HG03196 (cell line): ENCODE results near the gene FSTL4.

ENCODE experiments used
- ATAC-seq: cut with Tn5 transposase; IDR thresholded peaks from one replicate; pipeline ENCODE4 v1.9.1; 2021; ENCODE audit not compliant: unreplicated experiment

The FSTL4 gene

DNA sequence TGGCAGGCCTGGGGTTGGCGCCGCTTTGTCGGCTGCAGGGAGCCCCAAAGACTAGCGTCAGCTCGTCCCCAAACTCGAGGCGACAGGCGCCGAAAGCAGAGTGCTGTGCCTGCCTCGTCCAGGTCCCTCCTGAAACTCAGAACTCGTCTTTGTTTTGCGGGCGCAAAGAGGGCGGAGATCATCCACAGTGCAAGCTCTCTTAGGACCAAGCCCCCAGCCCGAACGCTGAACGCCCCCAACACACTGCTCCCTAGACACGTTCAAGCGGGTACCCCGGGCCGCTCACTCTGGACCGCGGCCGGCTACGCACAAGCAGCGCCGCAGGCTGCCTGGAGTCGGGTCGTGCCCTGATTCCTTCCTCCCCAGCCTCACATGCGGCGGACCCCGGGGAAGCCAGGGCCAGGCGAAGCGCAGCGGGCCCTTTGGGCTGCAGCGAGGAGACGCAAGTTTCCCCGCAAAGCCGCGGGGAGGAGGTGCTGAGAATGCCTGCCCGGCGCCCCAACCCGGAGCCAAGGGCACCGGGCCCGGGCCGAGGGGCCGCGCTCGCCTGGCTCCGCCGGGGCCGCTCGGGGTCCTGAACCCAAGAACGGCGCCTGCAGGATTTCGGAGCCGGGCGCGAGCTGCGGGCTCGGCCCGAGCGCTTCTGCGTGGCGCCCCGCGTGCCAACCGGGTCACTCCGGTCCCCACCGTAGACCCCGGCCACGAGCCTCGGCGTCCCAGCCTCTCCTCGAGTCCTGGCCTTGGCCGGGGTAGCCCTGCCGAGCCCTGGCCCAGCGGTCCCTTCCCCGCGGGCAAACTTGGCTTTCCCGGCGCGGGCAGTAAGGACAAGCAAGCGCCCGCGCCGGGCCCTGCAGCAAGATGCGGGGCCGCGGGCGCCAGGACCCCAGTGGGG is 738 bp downstream of the FSTL4 start:
- no peak for ATAC-seq

DNA sequence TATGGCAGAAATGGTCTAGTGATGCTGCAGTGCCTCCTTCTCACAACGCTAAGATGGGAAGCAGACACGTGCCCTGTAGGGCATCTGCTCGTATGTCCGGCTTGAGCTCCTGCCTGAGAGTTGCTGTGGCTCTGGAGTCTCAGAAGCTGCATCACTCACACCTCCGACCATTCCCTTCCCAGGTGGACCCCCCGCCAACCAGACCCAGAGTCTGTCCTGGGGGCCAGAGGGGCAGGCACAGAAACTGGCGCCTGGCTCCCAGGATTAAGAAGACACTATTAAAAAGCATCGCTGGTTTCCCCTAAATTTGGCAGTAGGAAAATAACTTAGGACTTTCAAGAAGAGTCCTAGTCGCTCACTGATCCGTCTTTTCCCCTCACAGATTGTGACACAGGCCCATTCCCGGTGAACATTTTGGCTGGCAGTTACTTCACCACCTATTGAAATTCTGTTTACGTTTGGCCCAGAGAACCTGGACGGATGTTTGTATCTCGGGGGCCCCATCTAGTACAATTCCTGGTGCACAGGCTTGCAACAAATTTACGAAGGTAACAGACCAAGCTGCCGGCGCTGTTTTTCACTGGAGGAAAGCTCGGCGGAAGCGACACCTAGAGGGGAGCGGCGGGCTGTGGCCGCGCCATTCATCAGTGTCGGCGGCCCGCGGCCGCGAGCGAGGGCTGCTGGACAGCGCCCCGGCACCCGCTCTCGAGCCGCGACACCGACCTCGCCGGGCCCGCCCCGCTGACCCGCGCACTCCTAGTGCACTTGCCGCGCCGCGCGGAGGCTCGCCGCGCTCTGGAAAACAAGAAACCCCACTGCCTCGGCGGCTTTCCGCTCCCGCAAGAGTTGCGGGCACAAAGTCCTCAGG is 1.6 kb downstream of the FSTL4 start:
- no peak for ATAC-seq

DNA sequence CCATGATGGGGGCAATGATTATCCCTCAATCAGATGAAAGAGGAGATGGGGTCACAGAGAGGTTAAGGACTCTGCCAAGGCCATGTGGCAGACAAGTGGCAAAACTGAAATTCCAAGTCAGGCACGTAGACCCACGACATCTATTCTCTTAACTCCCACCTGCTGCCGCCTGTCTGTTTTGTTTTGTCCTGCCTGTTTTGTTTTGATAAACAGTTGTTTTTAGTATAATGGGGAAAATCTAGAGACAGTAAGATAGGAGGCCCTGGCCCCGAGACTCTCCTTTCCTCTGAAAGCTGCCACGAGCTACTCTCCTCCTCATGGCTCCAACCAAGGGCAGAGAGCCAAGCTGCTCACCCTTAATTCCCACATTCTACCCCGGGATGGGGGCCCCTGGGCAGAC is 4.9 kb downstream of the FSTL4 start:
- ATAC-seq = no peak

DNA sequence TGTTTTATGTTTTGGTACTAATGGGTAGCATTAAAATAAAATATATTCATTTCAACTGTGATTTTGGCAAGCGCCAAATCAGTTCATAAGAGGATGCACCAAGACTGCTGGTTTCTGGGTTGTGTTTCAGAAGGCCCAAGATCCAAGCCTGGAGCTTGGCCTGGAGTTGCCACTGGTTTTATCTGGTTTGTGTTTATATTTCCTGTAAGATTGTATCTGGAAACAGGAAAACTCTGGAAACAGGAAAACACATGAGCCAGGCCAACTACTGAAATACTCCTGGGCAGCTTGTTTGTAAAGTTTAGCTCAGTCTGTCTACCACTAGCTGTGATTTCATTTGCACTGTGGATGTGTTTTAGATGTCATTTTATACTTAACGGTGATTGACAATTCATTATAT is 5.5 kb downstream of the FSTL4 start:
- no peak for ATAC-seq

DNA sequence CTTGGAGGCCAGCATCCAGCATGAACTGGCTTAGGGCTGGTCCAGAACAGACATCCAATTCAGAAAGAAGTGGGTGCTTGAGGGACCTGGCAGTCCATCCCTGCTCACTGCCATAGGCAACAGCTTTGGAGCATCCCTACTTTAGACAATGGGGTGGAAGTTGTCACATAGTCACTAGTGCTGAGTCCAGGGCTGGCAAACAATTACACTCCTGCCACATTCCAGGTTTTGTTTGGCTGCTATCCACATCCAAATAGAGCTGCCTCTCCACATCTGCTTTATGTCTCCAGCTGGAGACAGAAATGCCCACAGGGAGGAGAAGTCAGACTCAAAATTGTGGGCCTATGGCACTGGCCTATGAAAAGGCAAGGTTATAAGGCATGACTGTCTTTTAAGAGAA is 7.0 kb downstream of the FSTL4 start:
- no peak for ATAC-seq

DNA sequence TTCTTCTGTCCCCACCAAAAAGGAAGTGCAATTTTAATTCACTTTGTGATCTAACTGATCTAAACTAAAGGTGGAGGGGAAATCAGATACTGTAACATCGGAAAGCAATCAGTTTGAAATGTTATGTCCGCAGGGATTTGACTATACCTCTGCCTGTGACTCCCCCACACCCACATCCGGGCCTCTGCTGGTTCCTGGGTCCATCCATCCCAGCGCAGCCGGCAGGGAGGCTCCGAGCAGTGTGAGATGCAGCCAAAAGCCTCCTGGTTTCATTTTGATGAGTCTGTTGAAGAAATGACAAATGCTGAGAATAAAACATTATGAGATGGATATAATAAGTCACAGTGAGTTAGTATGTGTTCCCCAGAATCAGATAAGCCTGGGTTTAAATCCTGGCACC is 8.6 kb downstream of the FSTL4 start:
- ATAC-seq = no peak

DNA sequence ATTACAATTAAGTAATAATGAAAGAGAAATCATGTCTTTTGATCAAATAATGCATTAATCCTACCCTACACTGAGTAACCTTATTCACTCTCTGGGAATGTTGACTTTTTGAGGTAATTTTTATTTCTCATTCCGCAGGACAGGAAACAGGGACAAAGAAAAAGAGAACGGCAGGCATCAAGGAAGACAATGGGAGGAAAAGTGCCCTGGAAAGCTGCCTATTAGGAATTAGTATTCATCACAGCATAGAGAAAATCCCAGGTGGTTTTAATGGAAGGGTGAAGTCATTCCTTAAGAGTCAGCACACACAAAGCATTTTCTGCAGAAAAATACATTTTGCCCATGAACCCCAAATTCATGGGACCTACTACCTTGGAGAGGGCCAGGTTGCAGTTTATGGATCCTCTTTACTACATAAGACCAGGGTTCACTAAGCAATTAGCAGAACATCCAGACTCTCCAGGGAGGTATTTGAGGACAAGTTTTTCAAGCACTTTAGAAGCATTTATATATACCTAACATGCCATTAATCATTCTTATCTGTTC is 9.4 kb downstream of the FSTL4 start:
- ATAC-seq = no peak

DNA sequence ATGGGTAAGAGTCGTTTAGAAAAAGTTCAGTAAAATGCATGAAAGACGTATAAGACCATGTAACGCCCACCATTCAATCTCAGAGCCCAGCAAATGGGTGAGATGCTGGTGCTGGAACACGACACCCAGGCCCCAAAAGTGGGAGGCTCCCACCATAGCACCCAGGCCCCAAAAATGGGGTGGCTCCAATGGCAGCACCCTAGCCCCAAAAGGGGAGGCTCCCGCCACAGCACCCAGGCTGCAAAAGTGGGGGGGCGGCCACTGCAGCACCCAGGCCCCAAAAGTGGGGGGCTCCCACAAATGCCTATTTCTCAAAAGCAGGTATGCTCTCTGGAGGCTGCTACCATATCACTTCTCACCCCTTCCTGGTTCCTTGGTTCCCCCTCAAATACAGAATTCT is 12.7 kb downstream of the FSTL4 start:
- ATAC-seq = no peak

DNA sequence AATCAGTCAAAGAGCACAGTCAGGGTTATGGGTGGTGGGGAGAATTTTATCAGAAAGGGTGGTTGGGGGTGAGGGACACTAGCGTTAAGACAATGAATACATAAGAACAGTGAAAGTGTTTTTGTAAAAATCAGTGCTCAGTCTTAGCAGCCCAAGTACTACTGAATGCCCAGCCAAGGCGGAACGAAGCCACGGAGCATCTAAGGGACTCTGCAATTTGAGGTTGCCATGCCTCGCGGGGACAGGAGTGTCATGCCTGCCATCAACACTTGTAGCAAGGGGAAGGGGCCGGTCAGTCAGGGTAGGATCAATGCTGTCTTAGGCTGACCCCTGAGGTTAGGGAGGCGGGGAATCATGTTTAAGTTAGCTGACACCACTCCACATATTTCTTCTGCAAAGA is 13.3 kb downstream of the FSTL4 start:
- no peak for ATAC-seq

DNA sequence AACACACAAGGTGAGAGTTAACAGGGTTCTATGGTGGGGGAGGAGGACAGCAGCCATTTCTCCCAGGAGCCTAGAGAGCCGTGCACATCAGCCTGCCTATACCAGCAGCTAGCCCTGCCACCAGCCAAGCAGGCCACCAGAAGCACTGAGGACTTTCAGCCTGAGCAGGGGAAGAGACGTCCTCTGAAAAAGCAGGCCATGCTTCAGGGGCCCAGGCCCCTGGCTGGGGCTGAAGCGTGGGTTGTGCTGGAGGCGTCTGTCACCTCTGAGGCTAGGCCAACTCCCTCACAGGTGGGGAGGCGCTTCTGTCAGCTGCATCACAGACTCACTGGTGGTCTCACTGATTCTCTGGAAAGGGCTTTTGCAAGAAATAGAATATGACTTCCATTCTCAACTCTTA is 16.3 kb downstream of the FSTL4 start:
- no peak for ATAC-seq

DNA sequence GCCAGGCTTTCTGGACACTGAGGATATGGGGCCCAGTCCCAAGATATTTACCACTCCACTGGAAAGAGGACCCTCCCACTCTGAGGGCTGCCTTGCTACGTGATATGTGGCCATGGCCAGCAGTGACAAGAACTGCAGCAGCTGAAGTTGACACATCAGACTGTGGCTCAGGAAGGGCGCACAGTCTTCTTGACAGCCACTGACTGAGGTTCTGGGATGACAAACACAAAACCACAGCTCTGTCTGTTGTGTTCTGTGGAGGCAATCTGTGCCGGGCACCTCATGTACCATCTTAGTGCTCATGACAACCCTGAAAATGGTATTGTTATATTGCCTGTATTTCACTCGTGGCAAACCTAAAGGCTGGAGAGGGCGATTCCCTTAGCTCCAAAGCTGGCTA is 16.9 kb downstream of the FSTL4 start:
- ATAC-seq = no peak

DNA sequence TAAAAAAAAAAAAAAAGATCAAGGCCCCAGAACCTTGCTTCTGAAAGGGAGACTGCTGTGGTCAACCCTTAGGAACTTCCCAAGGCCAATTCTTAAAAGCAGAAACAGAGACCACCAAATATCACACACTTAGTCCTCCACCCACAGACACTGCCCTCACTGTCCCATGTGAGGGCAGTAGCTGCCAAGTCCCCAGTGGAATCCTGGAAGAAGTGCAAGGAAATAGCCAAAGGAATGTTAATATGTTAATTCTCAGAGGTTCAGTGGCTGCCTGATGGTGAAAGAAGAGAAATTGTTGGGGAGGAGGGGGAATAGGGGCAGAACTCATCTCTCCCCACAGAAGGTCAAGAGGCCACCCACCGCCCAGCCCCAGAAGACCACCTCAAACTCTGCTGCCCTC is 23.1 kb downstream of the FSTL4 start:
- ATAC-seq = no peak

DNA sequence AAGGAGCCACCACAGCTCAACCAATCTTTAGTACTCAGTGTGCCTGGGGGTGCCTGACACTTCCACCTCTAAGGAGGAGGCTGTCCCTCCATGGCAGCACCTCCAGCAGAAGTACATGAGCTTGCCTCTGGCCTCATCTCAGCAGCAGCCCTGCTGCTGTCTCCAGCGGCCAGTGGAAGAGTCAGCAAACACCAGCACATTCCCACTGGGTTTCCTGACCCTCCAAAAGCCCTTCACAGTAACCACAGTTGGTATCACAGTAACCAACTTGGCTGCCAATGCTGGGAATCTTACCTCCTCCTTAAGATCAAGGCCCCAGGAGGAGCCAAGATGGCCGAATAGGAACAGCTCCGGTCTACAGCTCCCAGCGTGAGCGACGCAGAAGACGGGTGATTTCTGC is 29.4 kb downstream of the FSTL4 start:
- ATAC-seq = no peak

DNA sequence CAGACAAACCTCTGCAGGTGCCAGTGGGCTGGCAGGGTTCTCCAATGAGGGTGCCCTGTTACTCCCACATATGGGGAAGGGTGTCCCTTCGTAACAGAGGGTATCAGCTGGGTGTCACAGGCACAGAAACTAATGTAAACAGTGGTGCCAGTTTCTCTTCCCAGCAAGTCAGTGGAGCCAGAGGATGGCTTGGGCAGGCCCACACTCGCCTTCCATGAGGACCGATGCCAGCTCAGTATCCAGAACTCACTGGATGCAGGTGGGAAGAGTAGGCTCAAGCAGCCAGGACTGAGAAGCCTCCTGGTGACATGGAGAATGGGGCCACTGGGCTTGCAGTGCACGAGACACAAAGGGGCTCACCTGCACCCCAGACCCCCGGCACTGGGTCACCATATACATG is 30.4 kb downstream of the FSTL4 start:
- no peak for ATAC-seq

DNA sequence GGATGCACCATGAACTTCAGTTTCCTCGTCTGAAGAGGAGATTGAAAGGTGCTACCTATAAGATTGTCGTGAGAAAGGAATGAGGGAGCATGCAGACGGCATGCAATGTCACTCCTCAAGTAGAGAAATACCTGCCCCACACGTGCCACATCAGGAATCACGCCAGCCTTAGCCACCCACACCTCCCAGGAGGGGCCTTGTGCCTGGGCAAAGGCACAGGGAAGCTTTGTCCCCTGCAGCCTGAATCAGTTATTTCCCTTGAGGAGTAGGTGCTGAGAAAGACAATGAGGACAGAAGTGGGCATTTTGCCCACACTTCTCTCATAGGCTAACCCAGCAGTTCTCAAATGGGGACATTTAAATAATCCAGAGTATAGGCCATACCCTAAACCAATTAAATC is 31.0 kb downstream of the FSTL4 start:
- ATAC-seq = no peak

DNA sequence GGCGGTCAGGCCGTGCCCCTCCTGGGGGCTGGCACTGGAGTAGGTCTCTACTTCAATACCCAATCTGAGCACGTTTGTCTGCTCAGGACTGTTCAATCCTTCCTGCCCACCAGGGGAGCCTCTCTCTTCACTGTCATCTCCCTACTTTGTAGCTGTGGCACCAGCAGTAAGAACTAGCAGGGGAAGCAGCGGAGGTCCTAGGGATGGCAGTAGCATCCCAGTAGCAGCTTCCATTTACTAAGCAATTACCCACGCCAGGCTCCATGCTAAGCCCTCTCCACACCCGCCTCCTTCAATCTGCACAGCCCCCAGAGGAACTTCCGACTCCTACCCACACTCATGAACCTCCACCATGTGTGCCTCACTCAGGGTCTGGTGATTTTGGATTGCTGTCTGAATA is 31.7 kb downstream of the FSTL4 start:
- no peak for ATAC-seq

DNA sequence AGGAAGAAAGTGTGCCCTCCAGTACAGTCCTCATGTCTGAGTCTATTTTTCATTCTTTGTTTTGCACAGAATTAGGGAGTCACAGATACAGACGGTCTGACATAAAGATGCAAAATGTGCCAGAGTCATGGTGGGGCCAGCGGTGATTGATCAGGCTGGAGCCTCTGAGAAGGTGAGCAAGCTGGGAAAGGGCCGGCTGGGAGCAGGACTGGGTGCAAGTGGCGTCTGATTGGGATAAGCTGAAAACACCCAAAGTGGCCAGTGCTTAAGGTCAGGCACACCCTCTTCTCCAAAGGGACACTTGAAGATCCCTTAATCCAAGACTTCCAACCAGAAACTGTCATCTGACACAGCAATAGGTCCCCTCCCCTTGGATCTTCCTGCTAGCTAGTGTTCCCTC is 32.6 kb downstream of the FSTL4 start:
- ATAC-seq = no peak

DNA sequence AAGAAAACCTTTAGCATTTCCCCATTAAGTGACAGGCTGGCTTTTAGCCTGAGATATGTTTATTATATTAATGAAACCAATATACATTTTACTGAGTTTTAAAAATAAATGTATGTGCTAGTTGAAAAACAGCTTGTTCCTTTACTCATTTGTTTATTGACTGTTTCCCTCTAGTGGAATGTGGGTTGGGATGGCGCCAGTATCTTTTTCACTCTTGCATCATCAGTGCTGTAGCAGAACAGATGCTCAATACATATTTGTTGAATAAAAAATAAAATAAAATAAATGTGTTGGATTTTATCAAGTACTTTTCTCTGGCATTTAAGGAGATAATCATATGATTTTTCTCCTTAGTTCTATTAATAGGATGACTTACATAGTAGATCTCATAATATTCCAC is 43.0 kb downstream of the FSTL4 start:
- ATAC-seq = no peak

DNA sequence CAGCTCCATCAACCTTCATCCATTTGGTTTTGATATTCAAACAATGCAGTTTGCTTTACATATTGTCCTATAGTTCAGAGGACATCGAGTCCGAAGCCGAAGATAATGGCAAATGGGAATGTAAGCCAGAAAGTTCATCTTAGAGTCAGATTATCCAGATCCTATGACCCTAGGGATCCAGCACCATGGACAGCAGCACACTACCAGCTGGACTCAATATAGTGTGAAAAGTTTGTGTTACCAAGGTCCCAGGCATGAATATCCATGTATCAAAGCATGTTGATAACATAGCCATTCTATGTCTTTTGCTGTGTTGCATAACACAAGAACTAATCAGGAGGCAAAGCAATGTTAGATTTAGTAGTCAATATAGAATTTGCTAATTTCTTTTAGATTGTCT is 46.3 kb downstream of the FSTL4 start:
- ATAC-seq = no peak

DNA sequence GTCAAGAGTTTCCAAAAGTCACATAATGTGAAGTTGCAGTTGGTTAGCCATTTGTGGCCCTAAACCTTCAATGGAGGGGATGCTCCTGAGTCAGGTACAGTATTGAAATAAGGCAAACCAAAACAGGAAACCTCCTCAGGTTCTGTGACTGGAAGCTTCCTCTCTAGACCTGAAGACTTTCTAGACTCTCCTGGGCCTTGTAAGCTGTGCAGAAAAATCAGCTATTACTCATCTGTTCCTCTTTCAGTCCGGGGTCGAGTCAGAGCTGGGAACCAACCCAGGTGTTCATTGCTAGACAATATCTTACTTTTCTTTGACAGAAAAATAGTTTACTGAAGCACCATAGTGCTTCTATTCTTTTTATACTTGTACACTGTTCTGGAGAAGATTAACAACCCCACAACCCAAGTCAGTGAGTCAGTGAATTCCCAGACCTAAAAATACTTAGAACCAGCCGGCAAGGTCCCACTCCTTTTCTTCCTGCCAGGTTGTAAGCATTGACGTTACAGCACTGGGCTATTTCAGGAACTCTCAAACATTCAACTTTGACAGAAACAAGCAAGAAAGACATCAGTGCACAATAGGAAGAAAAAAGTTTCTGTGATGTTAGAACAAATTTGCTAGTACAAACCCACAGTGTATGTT is 47.3 kb downstream of the FSTL4 start:
- ATAC-seq = no peak

DNA sequence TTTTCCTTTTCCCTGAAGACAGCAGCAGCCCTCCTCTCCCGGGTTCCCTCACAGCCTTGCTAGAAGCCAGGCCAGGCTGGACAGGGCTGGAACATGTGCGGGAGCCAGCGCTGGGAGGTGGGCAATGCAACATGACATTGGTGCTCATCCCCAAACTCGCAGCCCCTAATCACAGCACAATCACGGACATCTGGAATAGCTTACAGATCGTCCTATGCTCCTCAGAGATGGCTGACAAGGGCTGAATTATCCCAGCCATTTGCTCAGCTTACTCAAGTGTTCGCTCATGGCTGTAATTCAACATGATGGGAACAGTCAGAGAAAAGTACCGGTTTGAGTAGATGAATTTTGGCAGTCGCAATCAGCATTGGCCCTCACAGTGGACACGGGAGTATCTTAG is 49.8 kb downstream of the FSTL4 start:
- no peak for ATAC-seq

DNA sequence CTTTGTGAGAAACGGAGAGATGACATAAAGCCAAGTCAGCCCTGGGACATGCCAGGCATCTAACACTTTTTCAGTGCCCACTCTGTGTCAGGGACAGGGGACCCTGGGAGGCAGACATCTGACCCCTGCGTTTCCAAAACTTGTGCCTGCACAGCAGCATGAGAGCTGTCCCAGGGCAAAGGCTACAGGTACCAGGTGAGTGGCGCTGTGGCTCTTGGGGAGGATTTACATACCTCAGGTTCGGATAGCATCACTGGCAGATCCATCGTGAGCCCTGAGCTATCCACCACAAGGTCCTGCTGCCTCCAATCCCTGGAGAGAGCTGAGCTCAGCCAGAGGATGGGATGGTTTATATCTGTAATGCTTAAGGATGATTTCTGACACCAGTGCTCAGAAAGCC is 52.4 kb downstream of the FSTL4 start:
- ATAC-seq = no peak
